Measurements from ENCODE around the gene WDR55.

GRCh38 chr5:140658870-140659269 lies 5.8 kb upstream of the WDR55 start:
- TF ChIP-seq POLR2A (IDR thresholded peaks at IDR 0.05): no peak
- no peak for TF ChIP-seq CTCF (IDR thresholded peaks at IDR 0.05)
